ENCODE data around the gene ATAD3B.
"Not testable (repeated sequence)": the region's sequence is repeated elsewhere in the genome, so short reads cannot be mapped to it uniquely, and the experiment has no call there.

ATAD3B gene

DNA sequence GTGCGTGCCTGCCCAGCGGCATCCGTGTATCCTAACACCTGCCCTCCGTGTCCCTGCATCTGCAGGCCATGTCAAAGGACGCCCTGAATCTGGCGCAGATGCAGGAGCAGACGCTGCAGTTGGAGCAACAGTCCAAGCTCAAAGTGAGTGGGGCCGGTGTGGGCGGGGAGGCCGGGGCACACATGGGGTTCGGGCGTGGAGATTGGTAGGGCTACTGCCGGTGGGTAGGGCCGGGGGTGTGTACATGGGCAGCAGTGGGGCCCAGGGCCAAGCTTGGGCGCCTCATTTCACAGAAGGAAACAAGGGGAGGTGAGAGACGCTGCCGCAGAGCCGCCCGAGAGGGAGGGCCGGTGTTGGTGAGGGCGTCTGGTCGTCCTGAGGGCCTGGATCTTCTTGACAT, 20.9 kb upstream of the ATAD3B start:
- not testable (repeated sequence) for DNase-seq (ENCODE audit: low read depth, low spot score)

DNA sequence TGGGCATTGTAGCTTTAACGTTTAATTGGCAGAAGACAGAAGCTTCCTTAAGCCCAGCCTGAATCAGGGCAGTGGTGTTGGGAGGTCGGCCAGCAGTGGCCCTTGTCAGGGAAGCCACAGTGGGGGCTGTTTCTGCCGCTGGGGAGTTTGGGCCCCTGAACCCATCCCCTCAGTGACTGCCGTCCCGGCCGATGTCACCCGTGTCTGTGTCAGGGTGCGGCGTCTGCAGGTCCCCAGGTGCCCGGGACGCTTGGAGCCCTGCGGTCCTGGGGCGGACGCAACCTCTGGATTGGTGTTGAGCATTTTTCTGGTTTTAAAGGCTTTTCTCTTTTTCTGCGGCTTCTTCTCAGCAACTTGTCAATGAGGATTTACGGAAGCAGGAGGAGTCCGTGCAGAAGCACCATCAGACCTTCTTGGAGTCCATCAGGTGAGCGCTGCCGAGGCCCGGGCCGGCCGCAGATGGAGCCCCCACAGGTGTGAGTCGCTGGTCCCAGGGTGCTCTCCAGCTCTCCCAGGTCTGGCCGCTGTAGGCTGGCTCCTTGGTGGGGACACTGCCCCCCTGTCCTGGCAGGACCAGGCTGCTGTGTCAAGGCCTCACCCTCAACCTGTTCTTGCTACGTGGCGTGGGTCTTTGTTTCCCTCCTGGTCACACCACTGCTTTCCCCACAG, 19.7 kb upstream of the ATAD3B start:
- DNase-seq (ENCODE audit: low read depth, low spot score): no peak

DNA sequence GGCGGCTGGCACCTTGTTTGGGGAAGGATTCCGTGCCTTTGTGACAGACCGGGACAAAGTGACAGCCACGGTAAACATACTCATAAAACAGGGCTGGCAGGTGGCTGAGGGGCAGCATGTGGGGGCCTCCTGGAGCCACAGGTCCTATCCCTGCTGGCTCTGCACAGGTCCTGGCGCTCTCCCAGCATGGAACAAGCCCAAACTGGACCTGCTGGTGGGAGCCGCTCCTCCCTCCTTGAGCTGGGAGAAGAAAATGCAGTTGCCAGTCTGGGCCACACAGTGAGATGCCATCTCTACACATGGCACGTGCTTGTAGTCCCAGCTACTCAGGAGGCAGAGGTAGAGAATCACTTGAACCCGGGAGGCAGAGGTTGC, 19.2 kb upstream of the ATAD3B start:
- DNase-seq (ENCODE audit: low read depth, low spot score): not testable (repeated sequence)

DNA sequence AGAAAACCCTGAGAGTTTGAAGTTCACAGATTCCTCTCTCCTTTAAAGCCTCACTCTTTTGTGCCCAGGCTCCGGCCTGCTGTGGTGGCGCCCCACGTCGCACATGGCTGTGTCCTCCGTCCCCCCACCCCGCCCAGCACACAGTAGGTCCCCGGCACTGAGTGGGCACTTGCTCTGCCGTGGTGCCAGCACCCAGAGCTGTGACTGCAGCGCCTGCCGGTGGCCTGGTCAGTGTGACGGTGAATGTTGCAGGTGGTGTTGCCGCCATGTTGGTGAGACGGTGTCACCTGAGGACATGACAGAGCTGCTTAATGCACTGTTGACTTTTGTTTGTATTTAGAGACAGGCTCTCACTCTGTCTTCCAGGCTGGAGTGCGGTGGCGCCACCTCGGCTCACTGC, 18.7 kb upstream of the ATAD3B start:
- DNase-seq (ENCODE audit: low read depth, low spot score): no peak

DNA sequence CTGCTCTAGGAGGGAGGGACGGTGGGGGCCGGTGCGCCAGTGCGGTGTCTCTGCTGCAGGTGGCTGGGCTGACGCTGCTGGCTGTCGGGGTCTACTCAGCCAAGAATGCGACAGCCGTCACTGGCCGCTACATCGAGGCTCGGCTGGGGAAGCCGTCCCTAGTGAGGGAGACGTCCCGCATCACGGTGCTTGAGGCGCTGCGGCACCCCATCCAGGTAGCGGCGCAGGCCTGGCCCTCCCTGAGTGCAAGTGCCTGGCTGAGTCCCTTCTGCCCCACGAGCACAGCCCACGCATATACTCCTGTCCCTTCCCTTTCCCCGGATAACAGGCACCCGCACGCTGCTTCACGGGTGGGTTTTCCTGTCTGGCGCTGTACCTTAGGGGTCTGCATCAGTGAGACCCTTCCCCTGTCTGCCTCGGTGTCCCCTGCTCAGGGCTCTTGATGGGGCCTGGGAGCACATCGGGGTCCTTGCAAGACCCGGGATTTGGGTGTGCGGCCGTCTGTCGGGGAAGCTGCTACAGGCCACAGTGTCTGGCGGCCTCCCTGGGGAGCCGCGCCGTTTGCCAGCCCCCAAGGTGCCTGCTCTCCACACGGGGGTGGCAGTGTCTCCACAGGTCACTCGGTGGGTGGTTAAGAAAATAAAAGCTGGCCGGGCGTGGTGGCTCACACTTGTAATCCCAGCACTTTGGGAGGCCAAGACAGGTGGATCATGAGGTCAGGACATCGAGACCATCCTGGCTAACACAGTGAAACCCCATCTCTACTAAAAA, 17.1 kb upstream of the ATAD3B start:
- DNase-seq (ENCODE audit: low read depth, low spot score): not testable (repeated sequence)

DNA sequence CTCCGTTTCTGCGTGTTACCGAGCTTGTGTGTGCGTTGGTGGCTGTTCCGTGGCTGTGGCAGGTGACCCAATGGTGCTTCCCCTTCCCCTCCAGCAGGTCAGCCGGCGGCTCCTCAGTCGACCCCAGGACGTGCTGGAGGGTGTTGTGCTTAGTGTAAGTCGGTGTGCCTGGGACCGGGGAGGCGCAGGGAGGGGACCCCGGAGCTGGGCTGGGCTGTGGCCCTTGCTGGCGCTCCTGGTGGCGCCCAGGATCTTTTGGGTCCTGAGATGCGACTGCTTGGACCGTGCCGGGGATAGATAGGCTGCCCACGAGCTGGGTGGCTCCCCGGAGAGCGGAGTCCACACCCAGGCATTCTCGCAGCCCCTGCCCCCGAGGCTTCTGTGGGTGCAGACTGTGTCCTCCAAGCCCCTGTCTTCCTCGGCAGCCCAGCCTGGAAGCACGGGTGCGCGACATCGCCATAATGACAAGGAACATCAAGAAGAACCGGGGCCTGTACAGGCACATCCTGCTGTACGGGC, 16.1 kb upstream of the ATAD3B start:
- DNase-seq (ENCODE audit: low read depth, low spot score): no peak

DNA sequence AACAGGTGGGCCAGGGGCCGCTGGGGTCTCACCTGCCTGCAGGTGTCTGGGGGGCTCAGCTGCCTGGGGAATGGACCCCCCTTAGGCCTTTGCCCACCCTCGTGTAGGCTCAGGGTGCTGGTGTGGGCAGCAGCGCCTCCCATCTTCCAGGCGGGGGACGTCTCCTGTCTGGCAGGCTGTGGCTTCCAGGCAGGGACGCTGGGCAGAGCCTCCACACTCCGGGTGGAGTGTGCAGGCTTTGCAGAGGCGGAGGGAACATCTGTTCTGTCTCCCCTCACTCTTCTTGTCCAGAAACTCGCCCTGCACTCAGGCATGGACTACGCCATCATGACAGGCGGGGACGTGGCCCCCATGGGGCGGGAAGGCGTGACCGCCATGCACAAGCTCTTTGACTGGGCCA, 15.6 kb upstream of the ATAD3B start:
- not testable (repeated sequence) for DNase-seq (ENCODE audit: low read depth, low spot score)

DNA sequence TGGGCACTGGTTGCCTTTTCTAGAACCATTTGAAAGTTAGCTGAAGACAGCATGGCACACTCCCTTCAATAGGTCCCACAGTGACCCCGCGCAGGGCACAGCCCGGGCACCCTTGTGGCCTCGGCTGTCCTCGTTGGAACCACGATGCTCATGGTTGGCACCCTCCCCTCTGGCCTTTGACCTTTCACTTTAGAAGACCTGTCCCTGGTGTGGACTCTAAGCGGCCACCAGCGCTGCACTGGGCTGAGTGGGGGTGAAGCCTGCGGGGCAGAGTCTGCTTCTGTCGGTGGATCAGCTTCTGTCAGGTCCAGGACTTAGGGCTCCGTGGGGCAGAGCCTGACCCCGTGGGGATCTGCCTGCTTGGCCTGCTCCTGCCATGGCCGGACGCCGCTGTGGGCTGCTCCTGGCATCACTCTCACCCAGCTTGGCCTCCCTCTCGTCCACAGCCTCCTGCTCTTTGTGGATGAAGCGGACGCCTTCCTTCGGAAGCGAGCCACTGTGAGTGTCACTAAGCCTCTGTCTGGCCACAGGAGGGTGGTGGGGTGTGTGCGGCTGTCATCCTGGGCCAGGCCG, 14.8 kb upstream of the ATAD3B start:
- not testable (repeated sequence) for DNase-seq (ENCODE audit: low read depth, low spot score)

DNA sequence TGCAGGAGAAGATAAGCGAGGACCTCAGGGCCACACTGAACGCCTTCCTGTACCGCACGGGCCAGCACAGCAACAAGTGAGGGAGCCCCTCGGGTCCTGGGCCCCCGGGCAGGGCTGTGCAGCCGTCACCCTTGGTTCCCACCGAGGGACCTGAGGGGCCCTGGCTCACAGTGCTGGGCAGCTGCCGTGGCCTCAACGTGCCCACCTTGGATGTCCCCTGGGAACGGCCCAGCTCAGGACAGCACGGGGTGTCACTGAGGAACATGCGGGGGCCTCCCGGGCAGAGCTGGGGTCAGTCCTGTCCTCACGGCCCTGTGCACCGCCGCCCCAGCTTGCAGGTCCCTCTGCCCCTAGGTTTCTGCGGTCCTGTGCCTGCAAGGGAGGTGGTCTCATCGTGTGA, 12.4 kb upstream of the ATAD3B start:
- DNase-seq (ENCODE audit: low read depth, low spot score): not testable (repeated sequence)

DNA sequence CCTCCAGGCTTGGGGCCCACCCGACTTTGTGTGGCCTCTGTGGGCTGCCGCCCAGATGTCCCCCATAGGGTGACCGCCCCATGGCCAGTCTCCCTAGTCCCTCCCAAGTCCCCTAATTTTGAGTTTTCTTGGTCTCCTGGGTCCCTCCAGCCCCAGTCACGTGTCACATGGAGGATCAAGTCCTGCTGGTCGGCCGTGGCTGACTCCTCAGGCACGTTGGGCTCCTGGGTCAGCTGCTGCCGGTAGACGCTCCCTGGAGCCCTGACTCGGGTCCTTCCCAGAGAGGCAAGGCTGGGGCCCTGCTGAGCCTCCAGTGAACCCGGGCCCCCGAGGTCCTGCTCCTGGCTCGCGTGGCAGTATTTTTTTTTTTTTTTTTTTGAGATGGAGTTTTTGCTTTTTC, 11.9 kb upstream of the ATAD3B start:
- DNase-seq (ENCODE audit: low read depth, low spot score): not testable (repeated sequence)

DNA sequence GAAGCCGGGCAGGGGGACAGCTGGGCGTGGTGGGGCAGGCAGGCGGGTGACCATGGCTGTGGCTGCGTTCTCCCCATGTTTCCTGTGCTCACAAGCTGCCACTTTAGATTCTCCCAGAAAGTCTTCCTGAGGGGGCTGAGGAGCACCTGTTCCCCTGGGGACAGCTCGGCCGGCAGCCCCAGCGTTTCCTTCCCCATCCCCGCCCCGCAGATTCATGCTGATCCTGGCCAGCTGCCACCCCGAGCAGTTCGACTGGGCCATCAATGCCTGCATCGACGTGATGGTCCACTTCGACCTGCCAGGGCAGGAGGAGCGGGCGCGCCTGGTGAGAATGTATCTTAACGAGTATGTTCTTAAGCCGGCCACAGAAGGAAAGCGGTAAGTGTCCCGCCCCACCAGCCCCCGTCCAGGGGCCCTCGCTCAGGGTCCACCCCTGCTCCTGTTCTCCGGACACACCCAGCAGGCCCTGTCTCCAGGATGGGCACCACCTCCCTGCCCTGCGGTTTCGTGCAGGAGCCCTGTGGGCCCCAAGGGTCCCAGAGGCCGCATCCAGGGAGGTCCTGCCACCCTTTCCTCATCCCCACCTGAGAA, 10.9 kb upstream of the ATAD3B start:
- DNase-seq (ENCODE audit: low read depth, low spot score): no peak

DNA sequence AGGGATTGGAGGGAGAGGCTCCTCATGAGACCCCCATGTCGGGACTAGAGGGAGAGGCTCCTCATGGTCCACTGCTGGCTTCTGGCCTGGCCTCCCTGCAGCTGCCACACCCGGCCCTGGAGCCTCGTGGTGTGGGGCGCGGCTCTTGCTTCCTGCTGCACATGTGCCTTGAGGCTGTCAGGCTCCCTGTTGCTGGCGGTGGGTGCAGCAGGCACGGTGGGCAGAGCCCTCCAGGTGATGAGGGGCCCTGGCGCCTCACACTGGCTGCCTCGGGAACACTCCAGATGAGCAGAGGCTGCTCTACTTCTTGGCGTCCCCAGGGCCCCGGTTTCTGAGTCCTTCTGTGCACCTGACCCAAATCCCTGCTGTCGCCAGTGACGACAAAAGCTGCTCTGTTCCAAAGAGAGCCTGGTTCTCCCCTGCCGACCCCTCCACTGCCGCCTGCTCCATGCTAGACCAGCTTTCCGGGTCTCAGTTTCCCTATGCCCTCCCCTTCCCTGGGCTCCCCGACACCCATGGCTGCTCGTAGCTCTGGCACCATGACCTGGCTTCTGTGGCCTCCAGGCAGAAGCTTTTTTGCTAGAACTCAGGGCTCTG, 9.7 kb upstream of the ATAD3B start:
- no peak for DNase-seq (ENCODE audit: low read depth, low spot score)

DNA sequence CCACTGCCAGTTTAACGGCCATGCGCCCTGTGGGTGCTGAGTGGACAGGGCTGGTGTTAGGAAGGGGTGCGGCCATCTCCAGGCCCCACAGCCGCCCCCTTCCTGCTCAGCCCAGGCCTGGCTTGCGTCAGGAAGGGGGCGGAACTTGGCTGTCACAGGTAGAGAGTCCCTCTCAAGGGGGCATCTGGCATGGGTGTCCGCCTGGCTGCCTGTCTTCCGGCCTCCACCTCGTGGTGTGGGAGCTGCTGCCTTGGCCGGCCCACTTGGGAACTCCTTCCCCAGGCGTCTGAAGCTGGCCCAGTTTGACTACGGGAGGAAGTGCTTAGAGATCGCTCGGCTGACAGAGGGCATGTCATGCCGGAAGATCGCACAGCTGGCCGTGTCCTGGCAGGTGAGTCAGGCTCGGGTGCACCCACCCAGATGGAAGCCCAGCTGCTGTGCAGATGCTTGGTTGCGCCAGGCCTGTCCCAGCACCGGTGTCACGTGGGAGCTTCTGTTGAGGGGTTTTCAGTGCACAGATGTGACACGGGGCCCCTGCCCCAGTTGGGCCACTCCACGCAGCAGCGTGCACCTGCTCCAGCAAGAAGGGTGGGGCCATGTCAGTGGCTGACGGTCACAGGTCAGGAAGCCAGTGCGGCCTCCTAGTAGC, 9.1 kb upstream of the ATAD3B start:
- DNase-seq (ENCODE audit: low read depth, low spot score): no peak

DNA sequence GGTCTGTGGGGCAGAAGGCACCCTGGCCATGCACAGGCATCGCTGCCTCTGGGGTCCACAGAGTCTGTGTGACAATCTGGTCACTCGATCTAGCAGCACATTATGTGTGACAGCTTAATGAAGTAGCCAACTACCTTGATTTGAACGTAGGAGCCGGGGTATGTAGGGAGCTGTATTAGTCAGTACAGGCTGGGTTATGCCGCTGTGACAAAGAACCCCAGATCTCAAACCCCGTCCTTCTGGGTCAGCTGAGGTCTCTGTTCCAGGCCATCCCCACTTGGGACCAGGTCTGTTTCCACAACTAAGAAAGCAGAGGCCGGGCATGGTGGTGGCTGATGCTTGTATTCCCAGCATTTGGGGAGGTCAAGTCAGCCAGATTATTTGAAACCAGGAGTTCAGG, 8.3 kb upstream of the ATAD3B start:
- DNase-seq (ENCODE audit: low read depth, low spot score): no peak

DNA sequence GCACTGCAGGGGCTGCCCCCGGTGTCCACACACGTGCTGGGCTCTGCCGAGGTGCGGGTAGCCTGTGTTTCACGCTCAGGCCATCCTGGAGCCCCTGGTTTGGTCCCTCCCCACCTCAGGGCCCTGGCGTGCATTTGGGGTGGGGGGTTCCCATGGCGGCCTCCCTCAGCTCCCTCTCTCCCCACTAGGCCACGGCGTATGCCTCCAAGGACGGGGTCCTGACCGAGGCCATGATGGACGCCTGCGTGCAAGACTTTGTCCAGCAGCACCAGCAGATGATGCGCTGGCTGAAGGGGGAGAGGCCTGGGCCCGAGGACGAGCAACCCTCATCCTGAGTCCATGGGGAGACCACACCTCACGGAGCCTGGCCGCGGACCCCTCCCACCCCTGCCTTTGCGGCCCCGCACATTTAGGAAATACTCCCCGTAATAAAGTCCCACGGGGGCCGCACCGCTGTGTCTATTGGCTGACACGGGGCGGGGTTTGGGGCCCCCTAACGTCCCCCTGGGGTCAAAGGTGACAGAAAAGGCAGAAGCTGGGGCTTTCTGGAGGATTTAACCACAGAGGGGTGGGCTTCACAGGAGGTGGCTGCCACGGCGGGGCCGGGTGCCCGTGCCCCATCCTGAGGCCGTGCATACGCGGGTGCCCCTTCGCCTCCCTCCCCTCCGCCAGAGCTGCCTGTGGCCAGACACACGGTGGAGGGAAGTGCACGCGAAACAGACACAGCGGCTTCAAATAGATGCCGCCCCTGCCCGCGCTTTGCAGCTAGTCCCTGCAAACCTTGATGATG, 3.2 kb upstream of the ATAD3B start:
- not testable (repeated sequence) for DNase-seq (ENCODE audit: low read depth, low spot score)

DNA sequence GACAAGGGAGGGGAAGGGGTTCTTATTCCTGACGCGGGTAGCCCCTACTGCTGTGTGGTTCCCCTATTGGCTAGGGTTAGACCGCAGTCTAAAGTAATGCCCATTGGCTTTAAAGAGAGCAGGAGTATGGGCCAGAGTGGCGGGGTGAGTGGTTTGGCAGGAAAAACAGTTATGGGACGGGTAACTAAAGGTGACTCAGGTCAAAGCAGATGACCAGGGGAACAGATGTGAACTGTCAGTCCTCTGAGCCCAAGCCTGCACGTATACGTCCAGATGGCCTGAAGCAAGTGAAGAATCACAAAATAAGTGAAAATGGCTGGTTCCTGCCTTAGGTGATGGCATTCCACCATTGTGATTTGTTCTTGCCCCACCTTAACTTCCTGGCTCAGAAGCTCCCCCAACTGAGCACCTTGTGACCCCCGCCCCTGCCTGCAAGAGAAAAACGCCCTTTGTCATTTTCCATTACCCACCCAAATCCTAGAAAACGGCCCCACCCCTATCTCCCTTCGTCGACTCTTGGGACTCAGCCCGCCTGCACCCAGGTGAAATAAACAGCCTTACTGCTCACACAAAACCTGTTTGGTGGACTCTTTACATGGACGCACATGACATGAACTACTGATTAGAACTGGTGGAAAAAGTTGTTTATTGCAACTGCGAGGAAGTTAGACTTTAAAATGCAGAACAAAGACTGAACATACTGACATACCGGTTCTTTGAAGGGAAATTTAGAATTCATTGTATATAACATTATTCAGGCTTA, 758 bp upstream of the ATAD3B start:
- DNase-seq (ENCODE audit: low read depth, low spot score): no peak

DNA sequence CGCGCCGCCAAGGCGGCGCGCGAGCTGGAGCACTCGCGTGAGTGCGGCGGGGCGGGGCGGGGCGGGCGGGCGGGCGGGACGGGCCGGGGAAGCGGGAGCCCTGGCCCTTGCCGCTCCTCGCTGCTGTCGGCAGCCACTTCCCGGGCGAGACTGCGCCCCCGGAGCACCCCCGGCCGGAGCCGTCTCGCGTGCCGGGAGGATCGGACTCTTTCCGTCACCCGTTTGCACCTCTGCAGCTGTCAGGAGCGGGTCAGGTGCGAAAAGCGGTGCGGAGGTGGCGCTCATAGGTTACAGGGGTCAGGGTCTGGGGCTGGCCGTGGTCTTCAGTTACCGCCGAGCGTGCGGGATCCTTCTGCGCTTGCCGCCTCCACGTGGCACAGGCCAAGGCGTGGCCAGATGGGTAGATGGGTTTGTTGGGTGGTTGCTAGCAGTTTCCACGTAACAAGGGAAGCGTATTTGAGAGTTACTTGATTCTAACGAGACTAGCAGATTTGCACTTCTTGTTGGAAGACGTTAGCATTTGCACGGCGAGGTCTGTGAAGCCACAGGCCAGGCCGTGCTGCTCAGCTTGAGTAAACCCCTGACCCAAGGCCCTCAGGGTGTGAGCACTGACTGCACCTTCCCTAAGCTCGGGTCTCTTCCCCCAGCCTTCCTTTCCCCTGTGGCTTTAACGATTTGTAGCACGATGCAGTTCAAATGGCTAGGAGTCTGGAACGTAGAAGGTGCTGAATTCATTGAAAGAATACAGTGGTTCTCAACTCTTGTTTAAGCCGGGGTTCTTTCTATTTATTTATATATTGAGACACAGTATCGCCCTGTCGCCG, 700 bp downstream of the ATAD3B start:
- DNase-seq (ENCODE audit: low read depth, low spot score): not testable (repeated sequence)

DNA sequence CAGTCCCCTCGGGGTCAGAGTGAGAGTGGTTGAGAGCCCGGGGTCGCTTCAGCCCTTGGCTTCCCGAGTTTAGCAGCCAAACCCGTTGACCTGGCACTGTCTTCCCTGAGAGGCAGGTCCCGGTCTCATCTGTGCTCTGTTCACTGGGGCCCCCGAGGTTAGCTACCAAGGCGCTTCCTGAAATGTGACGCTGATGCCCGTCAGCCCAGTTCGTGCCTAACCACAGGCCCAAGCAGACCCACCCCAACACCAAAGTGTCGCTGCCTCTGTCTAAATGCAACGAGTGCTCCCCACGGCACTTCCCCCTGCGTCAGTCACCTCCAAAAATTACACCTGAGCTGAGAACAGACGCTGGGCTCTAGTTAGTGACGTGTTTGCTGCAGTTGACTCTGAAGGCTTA, 4.4 kb downstream of the ATAD3B start:
- not testable (repeated sequence) for DNase-seq (ENCODE audit: low read depth, low spot score)

DNA sequence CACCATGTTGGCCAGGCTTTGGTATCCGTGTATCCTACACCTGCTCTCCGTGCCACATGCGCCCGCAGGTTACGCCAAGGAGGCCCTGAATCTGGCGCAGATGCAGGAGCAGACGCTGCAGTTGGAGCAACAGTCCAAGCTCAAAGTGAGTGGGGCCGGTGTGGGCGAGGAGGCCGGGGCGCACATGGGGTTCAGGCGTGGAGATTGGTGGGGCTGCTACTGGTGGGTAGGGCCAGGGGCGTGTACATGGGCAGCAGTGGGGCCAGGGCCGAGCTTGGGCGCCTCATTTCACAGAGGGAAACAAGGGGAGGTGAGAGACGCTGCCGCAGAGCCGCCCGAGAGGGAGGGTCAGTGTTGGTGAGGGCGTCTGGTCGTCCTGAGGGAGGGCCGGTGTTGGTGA, 5.6 kb downstream of the ATAD3B start:
- no peak for DNase-seq (ENCODE audit: low read depth, low spot score)

Measured in brain pericyte (primary cell).